IMR-90 (cell line): ENCODE data around the gene CDC37L1. TPM values are rescaled to one million over a fixed set of nuclear protein-coding genes. Genes with fewer than 3 reads are reported as not detected.

Source experiments
- ATAC-seq: fragments of 200-7000 bp; cut with Tn5 transposase; 2 replicates; pipeline ENCODE4 v1.9.1; 2020; ENCODE audit warnings: low read depth, mild to moderate bottlenecking, moderate library complexity
- BruUV-seq: library from RNA; stranded (reverse); fragments of 400-500 nt; replicated peaks from 2 replicates; lab custom pipeline; 2021; lab: Mats Ljungman, UMichigan
- CTCF ChIA-PET: fragments of 300-600 bp; formaldehyde crosslinking; extraction: SDS; loops from one replicate; lab custom pipeline; 2021; ENCODE audit warnings: antibody characterized with exemption; lab: Yijun Ruan, JAX
- POLR2A ChIA-PET: fragments of 300-600 bp; sonication (Branson Sonifier 250); formaldehyde crosslinking; loops from one replicate; lab custom pipeline; 2022; ENCODE audit warnings: antibody characterized with exemption; ENCODE audit not compliant: unreplicated experiment; lab: Charles Lee
- DNase-seq: peaks from one replicate; pipeline ENCODE4 v3.0.0; 2013
- H2AFZ ChIP-seq: replicated peaks from 2 replicates; pipeline ENCODE3; 2013; ENCODE audit warnings: low read length, mild to moderate bottlenecking; ENCODE audit not compliant: poor library complexity
- H2AK5ac ChIP-seq: 2 replicates; pipeline ENCODE4 v1.6.1; 2013; ENCODE audit warnings: low read depth, low read length, inconsistent platforms
- H2AK9ac ChIP-seq: replicated peaks from 2 replicates; pipeline ENCODE3; 2013; ENCODE audit warnings: mild to moderate bottlenecking, low read depth, low read length, moderate library complexity; ENCODE audit not compliant: poor library complexity
- H2BK120ac ChIP-seq: 2 replicates; pipeline ENCODE4 v1.6.1; 2013; ENCODE audit warnings: low read depth, low read length, inconsistent platforms
- H2BK15ac ChIP-seq: 3 replicates; pipeline ENCODE4 v1.6.1; 2013; ENCODE audit warnings: low read depth, low read length, inconsistent platforms
- H2BK20ac ChIP-seq: 2 replicates; pipeline ENCODE4 v1.6.1; 2013; ENCODE audit warnings: low read depth, mild to moderate bottlenecking, inconsistent platforms, low read length, moderate library complexity
- H2BK5ac ChIP-seq: 2 replicates; pipeline ENCODE4 v1.6.1; 2013; ENCODE audit warnings: mild to moderate bottlenecking, low read depth, low read length, inconsistent platforms; ENCODE audit not compliant: poor library complexity, severe bottlenecking
- H3K14ac ChIP-seq: replicated peaks from 2 replicates; pipeline ENCODE4 v1.6.1; 2013; ENCODE audit warnings: low read depth, low read length, inconsistent platforms
- H3K18ac ChIP-seq: 2 replicates; pipeline ENCODE4 v1.6.1; 2013; ENCODE audit warnings: low read depth, low read length, control low read depth
- H3K23ac ChIP-seq: 2 replicates; pipeline ENCODE4 v1.6.1; 2013; ENCODE audit warnings: low read depth, low read length, inconsistent platforms
- H3K27ac ChIP-seq: 2 replicates; pipeline ENCODE4 v1.5.1; 2013; ENCODE audit warnings: mild to moderate bottlenecking, control low read depth, low read length; ENCODE audit not compliant: insufficient read depth
- H3K27me3 ChIP-seq: 2 replicates; pipeline ENCODE4 v1.6.1; 2013; ENCODE audit warnings: low read length; ENCODE audit not compliant: control insufficient read depth, insufficient read depth
- H3K36me3 ChIP-seq: 2 replicates; pipeline ENCODE4 v1.6.1; 2013; ENCODE audit warnings: low read length, mixed read lengths; ENCODE audit not compliant: control insufficient read depth, insufficient read depth
- H3K4ac ChIP-seq: 2 replicates; pipeline ENCODE4 v1.6.1; 2013; ENCODE audit warnings: low read depth, low read length, inconsistent platforms
- H3K4me1 ChIP-seq: 2 replicates; pipeline ENCODE4 v1.6.1; 2013; ENCODE audit warnings: low read length, mixed read lengths; ENCODE audit not compliant: control insufficient read depth, insufficient read depth
- H3K4me2 ChIP-seq: 2 replicates; pipeline ENCODE4 v1.6.1; 2013; ENCODE audit warnings: low read depth, mild to moderate bottlenecking, control low read depth, low read length, moderate library complexity
- H3K4me3 ChIP-seq: 2 replicates; pipeline ENCODE4 v1.5.1; 2013; ENCODE audit warnings: low read depth, mild to moderate bottlenecking, control low read depth, low read length, moderate library complexity; ENCODE audit not compliant: insufficient read depth
- H3K56ac ChIP-seq: 2 replicates; pipeline ENCODE4 v1.6.1; 2013; ENCODE audit warnings: low read length, inconsistent platforms; ENCODE audit not compliant: insufficient read depth; ENCODE audit errors: extremely low read depth
- H3K79me1 ChIP-seq, 2 experiments: 2 replicates each; pipeline ENCODE4 v1.6.1; 2013; ENCODE audit warnings: low read length in 2 of 2, inconsistent platforms in 1 of 2, low read depth in 1 of 2
- H3K9ac ChIP-seq: 2 replicates; pipeline ENCODE4 v1.6.1; 2013; ENCODE audit warnings: low read depth, low read length, control low read depth
- H3K9me1 ChIP-seq: 2 replicates; pipeline ENCODE4 v1.6.1; 2013; ENCODE audit warnings: low read length, inconsistent platforms; ENCODE audit not compliant: insufficient read depth
- H3K9me3 ChIP-seq: 2 replicates; pipeline ENCODE4 v1.6.1; 2013; ENCODE audit warnings: low read length; ENCODE audit not compliant: control insufficient read depth, insufficient read depth
- H4K20me1 ChIP-seq: 2 replicates; pipeline ENCODE4 v1.6.1; 2013; ENCODE audit warnings: low read length, inconsistent platforms; ENCODE audit not compliant: insufficient read depth
- H4K5ac ChIP-seq: 2 replicates; pipeline ENCODE4 v1.6.1; 2013; ENCODE audit warnings: mild to moderate bottlenecking, low read depth, low read length, control low read depth
- H4K8ac ChIP-seq, 2 experiments: 2 replicates each; pipeline ENCODE4 v1.6.1; 2013; ENCODE audit warnings: low read depth in 2 of 2, low read length in 2 of 2, control low read depth in 1 of 2, inconsistent platforms in 1 of 2
- H4K91ac ChIP-seq: 2 replicates; pipeline ENCODE4 v1.6.1; 2013; ENCODE audit warnings: low read depth, low read length, inconsistent platforms; ENCODE audit not compliant: insufficient read depth
- BHLHE40 ChIP-seq: fragments of 150-350 bp; IDR thresholded peaks from 2 replicates; pipeline ENCODE4 v1.6.1; 2016; ENCODE audit warnings: mild to moderate bottlenecking, low read depth, low read length
- CEBPB ChIP-seq: IDR thresholded peaks from 2 replicates; pipeline ENCODE4 v1.6.1; 2012; ENCODE audit warnings: low read depth, low read length, improper control_type of control experiment
- CHD1 ChIP-seq: IDR thresholded peaks from 2 replicates; pipeline ENCODE4 v1.6.1; 2012; ENCODE audit warnings: low read depth, low read length, improper control_type of control experiment
- CTCF ChIP-seq: conservative IDR thresholded peaks from 2 replicates; pipeline ENCODE4 v1.5.1; 2012; ENCODE audit warnings: mild to moderate bottlenecking, low read depth, low read length, improper control_type of control experiment
- ELK1 ChIP-seq: fragments of 150-350 bp; IDR thresholded peaks from 2 replicates; pipeline ENCODE4 v1.6.1; 2016; ENCODE audit warnings: low read depth, mild to moderate bottlenecking, low read length, moderate library complexity, borderline replicate concordance
- FOS ChIP-seq: fragments of 150-350 bp; IDR thresholded peaks from 2 replicates; pipeline ENCODE4 v1.6.1; 2016; ENCODE audit warnings: low read depth, low read length
- MAFK ChIP-seq: IDR thresholded peaks from 2 replicates; pipeline ENCODE4 v1.6.1; 2012; ENCODE audit warnings: low read depth, low read length, improper control_type of control experiment
- MAZ ChIP-seq: IDR thresholded peaks from 2 replicates; pipeline ENCODE4 v1.6.1; 2012; ENCODE audit warnings: low read depth, mild to moderate bottlenecking, low read length, improper control_type of control experiment, moderate library complexity, borderline replicate concordance
- MXI1 ChIP-seq: IDR thresholded peaks from 2 replicates; pipeline ENCODE4 v1.6.1; 2012; ENCODE audit warnings: low read depth, mild to moderate bottlenecking, low read length, moderate library complexity, borderline replicate concordance
- NFE2L2 ChIP-seq: fragments of 150-350 bp; IDR thresholded peaks from 2 replicates; pipeline ENCODE4 v1.6.1; 2016; ENCODE audit warnings: low read depth, mild to moderate bottlenecking, low read length
- POLR2A ChIP-seq: IDR thresholded peaks from 2 replicates; pipeline ENCODE4 v1.6.1; 2012; ENCODE audit warnings: mild to moderate bottlenecking, low read depth, low read length
- RAD21 ChIP-seq: IDR thresholded peaks from 2 replicates; pipeline ENCODE4 v1.6.1; 2012; ENCODE audit warnings: low read length, improper control_type of control experiment
- RCOR1 ChIP-seq: IDR thresholded peaks from 2 replicates; pipeline ENCODE4 v1.6.1; 2012; ENCODE audit warnings: mild to moderate bottlenecking, low read length, improper control_type of control experiment; ENCODE audit not compliant: insufficient replicate concordance
- RFX5 ChIP-seq: IDR thresholded peaks from 2 replicates; pipeline ENCODE4 v1.8.0; 2012; ENCODE audit warnings: low read depth, mild to moderate bottlenecking, low read length, moderate library complexity
- SMC3 ChIP-seq: fragments of 150-350 bp; IDR thresholded peaks from 2 replicates; pipeline ENCODE4 v1.6.1; 2016; ENCODE audit warnings: low read depth, mild to moderate bottlenecking, antibody characterized with exemption, low read length, moderate library complexity
- USF2 ChIP-seq: fragments of 150-350 bp; IDR thresholded peaks from 2 replicates; pipeline ENCODE4 v1.6.1; 2017; ENCODE audit warnings: mild to moderate bottlenecking, antibody characterized with exemption, low read length, low read depth
- WGBS, 2 experiments: methylation state at CpG; one replicate each; pipeline versions ENCODE4 v1.1.5 to v1.1.7; 2013; ENCODE audit warnings: missing lambda C conversion rate in 2 of 2; ENCODE audit not compliant: insufficient read length in 1 of 2; ENCODE audit errors: extremely low coverage in 2 of 2; 5-methylcytosine and 5-hydroxymethylcytosine counted together
- dilution Hi-C: fragments of 300-500 bp; cut with HindIII; formaldehyde crosslinking; loops from one replicate; pipeline ENCODE4 v1.14.3; 2018; ENCODE audit warnings: low sequenced_read_pairs; ENCODE audit not compliant: unreplicated experiment
- in situ Hi-C: fragments of 300-500 bp; cut with MboI; formaldehyde crosslinking; loops from 3 replicates; pipeline ENCODE4 v1.14.3; 2019; ENCODE audit warnings: low sequenced_read_pairs, inconsistent platforms, mixed read lengths
- intact Hi-C: fragments of 100-400 bp; cut with micrococcal nuclease; formaldehyde crosslinking; loops from 2 replicates; pipeline ENCODE4 v1.10.0; 2022
- polyA plus RNA-seq, 3 experiments: library from polyadenylated mRNA; depleted of rRNA; stranded (reverse); fragments of >200 nt; gene quantifications; 2 replicates each; pipeline ENCODE4 v1.2.3, GENCODE V29; 2012; ENCODE audit warnings: low replicate concordance in 1 of 3
- total RNA-seq: library from RNA; depleted of rRNA; stranded (reverse); fragments of >200 nt; gene quantifications from 2 replicates; pipeline ENCODE4 v1.2.3, GENCODE V29; 2012

CDC37L1 gene
- total and polyA plus RNA-seq, 2 of the 4 experiments (the other 2 are of a cell fraction) = 6.6 to 7.3 TPM

GRCh38 chr9:4630836-4631235 lies 48.5 kb upstream of the CDC37L1 start:
- no peaks in the 10 kb centered on the region; the same call in none of the 2 replicates for H3K27me3 ChIP-seq
- no peak overlapping the region for H2AK5ac ChIP-seq
- no TSS peak for BruUV-seq
- no peak overlapping the region for H3K4me2 ChIP-seq
- dilution Hi-C loops (no loop called here), intact Hi-C loops (loop anchor here (10.0 kb wide), 1 partner anchor 56 kb away; no protein-coding TSS in a partner anchor), in situ Hi-C loops (no loop called here)
- H3K79me1 ChIP-seq = no peaks in the 10 kb centered on the region
- no peak overlapping the region for H3K4me3 ChIP-seq
- no peak overlapping the region for H3K14ac ChIP-seq
- H4K8ac ChIP-seq = no peak overlapping the region
- no peaks in the 10 kb centered on the region for H3K9me1 ChIP-seq
- no peak overlapping the region for H3K27ac ChIP-seq
- H3K9ac ChIP-seq = no peak overlapping the region
- no peak overlapping the region for H4K5ac ChIP-seq
- H4K20me1 ChIP-seq = no peaks in the 10 kb centered on the region
- no peak overlapping the region for H3K4ac ChIP-seq
- H3K4me1 ChIP-seq = no peaks in the 10 kb centered on the region
- POLR2A ChIA-PET = no interaction called here
- no peak overlapping the region for H2BK5ac ChIP-seq
- H3K23ac ChIP-seq = no peak overlapping the region
- H3K36me3 ChIP-seq = no peaks in the 10 kb centered on the region
- H3K9me3 ChIP-seq = no peaks in the 10 kb centered on the region
- no CpG with 5 or more reads among the region's 2 CpGs for WGBS, 2 experiments
- H3K18ac ChIP-seq = no peak overlapping the region
- TF ChIP-seq MAZ = no peak
- no peak for TF ChIP-seq NFE2L2
- TF ChIP-seq BHLHE40 = no peak
- no peak for TF ChIP-seq RCOR1
- TF ChIP-seq MXI1 = no peak
- TF ChIP-seq POLR2A = no peak
- TF ChIP-seq ELK1 = no peak
- TF ChIP-seq CTCF = no peak
- no peak for TF ChIP-seq USF2
- no peak for TF ChIP-seq CHD1
- no peak for TF ChIP-seq RFX5
- no peak for TF ChIP-seq RAD21
- no peak for TF ChIP-seq MAFK
- no peak for TF ChIP-seq CEBPB
- TF ChIP-seq SMC3 = no peak
- no peak for TF ChIP-seq FOS
- no peak overlapping the region for H2BK120ac ChIP-seq
- H2AFZ ChIP-seq = no peak overlapping the region
- H3K56ac ChIP-seq = no peak overlapping the region
- no peak overlapping the region for H4K91ac ChIP-seq
- no peak overlapping the region for H2BK15ac ChIP-seq
- ATAC-seq = no peak
- DNase-seq = no peak
- no peak overlapping the region for H2AK9ac ChIP-seq
- CTCF ChIA-PET = no interaction called here
- H2BK20ac ChIP-seq = no peak overlapping the region
